Hepatocyte (in vitro differentiated cells): ENCODE measurements around the gene KCNJ14.

Source experiments
- CTCF ChIP-seq: fragments of 200-600 bp; sonication (generic); IDR thresholded peaks from 2 replicates; pipeline ENCODE4 v1.5.1; 2016; ENCODE audit warnings: antibody characterized with exemption, mild to moderate bottlenecking; ENCODE audit not compliant: poor library complexity
- EZH2phosphoT487 ChIP-seq: fragments of 200-600 bp; sonication (generic); IDR thresholded peaks from one replicate; pipeline ENCODE4 v1.6.1; 2018; ENCODE audit warnings: antibody characterized with exemption, mild to moderate bottlenecking, low read depth, moderate library complexity; ENCODE audit not compliant: unreplicated experiment, severe bottlenecking

GRCh38 chr19:48461982-48462655 lies 6.7 kb downstream of the KCNJ14 start:
- TF ChIP-seq CTCF (no peak), EZH2phosphoT487 (no peak)
